Measurements from ENCODE around the gene NGRN. TPM values are rescaled to one million over a fixed set of nuclear protein-coding genes. Genes with fewer than 3 reads are reported as not detected.

The NGRN gene
- total RNA-seq, 4 donors from 2014 or later = 47.9 to 85.1 (median 70.7) TPM

DNA sequence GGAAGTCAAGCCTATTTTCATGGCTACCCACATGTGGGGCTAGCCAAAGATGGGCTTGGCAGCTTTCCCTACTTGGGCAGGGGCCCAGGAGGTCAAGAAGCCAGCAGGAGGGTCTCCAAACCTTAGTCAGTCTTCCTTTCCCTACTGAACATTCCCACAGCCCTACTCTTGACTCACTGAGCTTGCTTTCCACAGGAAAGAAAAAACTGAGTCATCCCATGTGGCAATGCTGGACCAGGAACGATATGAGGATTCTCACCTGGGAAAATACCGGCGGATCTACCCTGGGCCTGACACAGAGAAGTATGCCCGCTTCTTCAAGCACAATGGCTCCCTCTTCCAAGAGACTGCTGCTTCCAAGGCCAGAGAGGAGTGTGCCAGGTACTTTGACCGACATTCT lies 3.7 kb upstream of the NGRN start:
- TF ChIP-seq, protein P1, sequence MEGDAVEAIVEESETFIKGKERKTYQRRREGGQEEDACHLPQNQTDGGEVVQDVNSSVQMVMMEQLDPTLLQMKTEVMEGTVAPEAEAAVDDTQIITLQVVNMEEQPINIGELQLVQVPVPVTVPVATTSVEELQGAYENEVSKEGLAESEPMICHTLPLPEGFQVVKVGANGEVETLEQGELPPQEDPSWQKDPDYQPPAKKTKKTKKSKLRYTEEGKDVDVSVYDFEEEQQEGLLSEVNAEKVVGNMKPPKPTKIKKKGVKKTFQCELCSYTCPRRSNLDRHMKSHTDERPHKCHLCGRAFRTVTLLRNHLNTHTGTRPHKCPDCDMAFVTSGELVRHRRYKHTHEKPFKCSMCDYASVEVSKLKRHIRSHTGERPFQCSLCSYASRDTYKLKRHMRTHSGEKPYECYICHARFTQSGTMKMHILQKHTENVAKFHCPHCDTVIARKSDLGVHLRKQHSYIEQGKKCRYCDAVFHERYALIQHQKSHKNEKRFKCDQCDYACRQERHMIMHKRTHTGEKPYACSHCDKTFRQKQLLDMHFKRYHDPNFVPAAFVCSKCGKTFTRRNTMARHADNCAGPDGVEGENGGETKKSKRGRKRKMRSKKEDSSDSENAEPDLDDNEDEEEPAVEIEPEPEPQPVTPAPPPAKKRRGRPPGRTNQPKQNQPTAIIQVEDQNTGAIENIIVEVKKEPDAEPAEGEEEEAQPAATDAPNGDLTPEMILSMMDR (IDR thresholded peaks at IDR 0.05; ENCODE audit: low read depth) = no peak

DNA sequence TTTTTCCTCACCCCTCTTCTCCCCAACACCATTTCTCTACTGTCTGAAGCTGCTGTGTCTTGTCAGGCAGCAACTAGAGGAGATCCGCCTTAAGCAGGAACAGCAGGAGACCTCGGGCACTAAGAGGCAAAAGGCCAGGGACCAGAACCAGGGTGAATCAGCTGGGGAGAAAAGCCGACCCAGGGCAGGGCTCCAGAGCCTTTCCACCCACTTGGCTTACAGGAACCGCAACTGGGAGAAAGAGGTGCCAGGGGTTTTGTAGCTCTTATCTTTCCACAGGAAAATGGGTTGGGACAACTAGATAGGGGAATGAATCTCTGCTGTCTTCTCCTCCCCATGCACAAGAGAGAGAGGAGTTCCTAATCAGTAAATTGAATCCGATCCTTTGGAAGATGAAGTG lies 3.0 kb upstream of the NGRN start:
- TF ChIP-seq, protein P1 (IDR thresholded peaks at IDR 0.05; ENCODE audit: low read depth) = no peak

DNA sequence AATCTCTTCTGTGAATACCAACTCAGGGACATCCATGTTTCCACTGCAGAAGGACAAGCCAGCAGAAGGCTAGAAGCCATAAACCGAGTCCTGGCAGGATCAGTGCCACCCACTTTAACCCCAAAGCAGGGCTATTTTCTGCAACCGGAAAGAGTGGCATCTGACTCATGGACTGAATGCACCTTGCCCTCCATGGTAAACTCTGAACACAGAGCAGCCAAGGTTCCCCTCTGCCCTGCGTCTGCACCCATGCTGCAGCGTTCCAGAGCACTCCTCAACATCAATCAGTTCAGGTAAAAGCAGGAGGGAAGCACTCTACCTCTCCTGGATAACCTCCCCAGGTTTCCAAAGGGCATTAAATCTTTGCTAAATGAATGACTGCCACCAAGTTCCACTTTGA lies 801 bp upstream of the NGRN start:
- TF ChIP-seq, protein P1 (IDR thresholded peaks at IDR 0.05; ENCODE audit: low read depth) = no peak

DNA sequence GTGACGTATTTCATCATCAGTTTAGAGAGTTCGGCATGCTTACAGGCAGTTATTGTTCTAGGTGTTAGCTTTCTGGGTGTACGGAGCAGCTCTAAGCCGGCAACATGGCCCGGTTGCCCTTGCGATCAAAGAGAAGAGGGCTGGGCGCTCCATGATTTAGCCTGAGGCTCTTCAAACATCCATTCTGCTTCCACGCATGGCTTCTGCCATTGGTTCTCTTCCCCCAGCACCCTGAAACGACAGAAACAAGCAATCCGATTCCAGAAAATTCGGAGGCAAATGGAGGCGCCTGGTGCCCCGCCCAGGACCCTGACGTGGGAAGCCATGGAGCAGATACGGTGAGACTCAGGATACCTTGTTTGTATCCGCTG lies 574 bp downstream of the NGRN start:
- TF ChIP-seq, protein P1 (IDR thresholded peaks at IDR 0.05; ENCODE audit: low read depth) = no peak

DNA sequence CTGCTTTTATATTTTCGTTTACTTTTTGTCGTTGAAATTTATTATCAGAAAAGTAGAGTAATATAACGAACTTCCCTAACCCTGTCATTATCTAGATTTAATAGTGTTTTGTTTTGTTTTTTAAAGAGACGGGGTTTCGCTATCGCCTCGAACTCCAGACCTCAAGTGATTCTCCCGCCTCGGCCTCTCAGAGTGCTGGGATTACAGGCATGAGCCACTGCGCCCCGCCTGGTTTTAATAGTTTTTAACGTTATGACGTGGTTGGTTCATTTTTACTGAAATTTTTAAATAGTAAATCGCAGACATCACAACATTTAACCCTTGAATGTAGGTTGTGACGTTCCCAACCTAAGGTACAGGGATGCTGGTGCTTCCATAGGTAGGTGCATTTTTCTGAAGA lies 1.0 kb downstream of the NGRN start:
- TF ChIP-seq, protein P1 (IDR thresholded peaks at IDR 0.05; ENCODE audit: low read depth) = no peak

DNA sequence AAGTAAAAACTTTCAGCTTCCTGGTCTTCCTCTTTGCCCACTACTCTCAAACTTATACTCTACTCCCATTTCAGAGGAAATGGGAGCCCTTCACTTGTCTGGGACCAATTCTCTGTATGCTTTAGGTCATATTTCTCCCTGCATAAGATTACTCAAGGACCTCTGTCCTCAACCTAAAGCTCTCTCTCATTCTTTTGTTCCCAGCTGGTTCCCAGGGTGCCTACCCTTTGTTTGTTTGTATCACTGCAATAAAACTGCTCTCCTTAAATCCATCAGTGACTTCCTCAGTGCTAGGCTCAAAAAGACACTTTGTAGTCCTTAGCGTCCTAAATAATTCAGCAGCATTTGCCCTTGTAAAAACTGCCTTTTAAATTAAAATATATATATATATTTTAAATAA lies 2.9 kb downstream of the NGRN start:
- TF ChIP-seq, protein P1 (IDR thresholded peaks at IDR 0.05; ENCODE audit: low read depth) = no peak

DNA sequence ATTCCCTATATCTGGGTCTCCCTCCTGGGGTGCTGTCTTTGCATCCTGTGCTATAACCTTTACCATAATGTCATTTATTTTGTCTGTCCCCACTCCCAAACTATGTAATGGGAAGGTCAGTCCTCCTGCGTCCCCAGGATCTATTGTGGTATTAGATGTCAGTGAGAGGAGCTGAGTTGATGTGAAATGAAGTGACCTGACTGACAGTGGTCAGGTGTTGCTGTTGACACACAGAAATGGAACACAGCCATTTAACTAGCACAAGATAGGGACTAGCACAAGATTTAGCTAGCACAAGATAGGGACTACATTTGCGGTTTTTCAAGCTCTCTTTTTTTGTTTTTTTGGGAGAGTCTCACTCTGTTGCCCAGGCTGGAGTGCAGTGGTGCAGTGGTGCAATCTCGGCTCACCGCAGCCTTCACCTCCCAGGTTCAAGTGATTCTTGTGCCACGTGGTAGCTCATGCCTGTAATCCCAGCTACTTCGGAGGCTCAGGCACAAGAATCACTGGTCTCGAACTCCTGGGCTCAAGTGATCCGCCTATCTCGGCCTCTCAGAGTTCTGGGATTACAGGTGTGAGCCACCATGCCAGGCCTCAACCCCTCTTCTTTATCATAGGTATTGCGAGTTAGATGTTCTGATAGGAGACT lies 5.2 kb downstream of the NGRN start:
- TF ChIP-seq, protein P1 (IDR thresholded peaks at IDR 0.05; ENCODE audit: low read depth) = no peak

Data from subcutaneous adipose tissue (tissue), 4 donors.